GM21515 (cell line): ENCODE results near the gene LSM11.

Experiments
- ATAC-seq: cut with Tn5 transposase; IDR thresholded peaks from one replicate; pipeline ENCODE4 v1.9.1; 2021; ENCODE audit not compliant: unreplicated experiment

The LSM11 gene

GRCh38 chr5:157766902-157767301 lies 23.4 kb downstream of the LSM11 start:
- ATAC-seq: no peak

DNA sequence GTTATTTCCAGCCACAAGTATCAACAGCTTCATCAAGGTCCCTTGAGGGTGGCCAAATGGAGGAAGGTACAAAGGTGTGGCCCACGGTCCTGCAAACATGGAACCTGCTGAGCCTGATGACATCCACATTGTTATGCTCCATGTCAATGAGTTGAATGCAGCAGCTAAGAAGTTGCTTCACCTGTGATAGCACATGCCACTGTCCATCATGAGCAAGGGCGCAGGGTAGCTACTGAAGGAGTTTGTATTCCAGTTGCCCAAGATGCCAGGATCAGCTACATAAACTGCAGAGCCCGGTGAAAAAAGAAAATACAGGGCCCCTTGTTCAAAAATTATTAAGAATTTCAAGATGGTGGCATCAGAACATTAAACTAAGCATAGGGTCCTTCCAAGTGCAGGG lies 24.2 kb downstream of the LSM11 start:
- no peak for ATAC-seq

DNA sequence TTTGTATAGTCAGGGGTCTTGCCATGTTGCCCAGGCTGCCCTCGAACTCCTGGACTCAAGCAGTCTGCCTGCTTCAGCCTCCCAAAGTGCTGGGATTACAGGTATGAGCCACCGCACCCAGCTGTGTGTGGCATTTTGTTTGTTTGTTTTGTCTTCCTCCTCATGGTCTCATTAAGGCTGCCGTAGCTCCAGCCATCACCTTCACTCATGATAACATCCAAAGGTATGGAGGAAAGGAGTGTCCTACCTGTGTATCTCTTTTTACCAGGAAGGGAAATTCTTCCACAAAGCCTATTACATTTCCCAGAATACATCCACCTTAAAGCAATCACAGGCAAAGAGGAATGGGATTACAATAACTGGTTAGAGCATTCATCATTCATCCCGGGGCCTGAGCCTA lies 27.2 kb downstream of the LSM11 start:
- no peak for ATAC-seq

GRCh38 chr5:157772127-157772526 lies 28.6 kb downstream of the LSM11 start:
- ATAC-seq: no peak

- ATAC-seq: no peak
These were observed 34.8 kb downstream of the LSM11 start for GRCh38 chr5:157778121-157778805.

DNA sequence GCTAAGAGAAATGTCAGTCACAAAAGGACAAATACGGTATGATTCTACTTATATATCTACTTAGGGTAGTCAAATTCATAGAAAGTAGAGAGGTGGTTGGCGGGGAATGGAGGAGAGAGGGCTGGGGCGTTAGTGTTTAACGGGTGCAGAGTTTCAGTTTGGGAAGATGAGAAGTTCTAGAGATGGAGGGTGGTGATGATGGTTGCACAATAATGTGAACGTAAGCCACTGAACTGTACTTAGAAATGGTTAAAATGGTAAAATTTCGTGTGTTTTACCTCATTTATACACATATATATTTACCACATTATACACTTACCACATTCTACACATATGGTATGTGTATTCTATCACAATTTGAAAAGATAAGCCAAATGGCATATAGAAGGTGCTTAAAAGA lies 35.7 kb downstream of the LSM11 start:
- no peak for ATAC-seq

DNA sequence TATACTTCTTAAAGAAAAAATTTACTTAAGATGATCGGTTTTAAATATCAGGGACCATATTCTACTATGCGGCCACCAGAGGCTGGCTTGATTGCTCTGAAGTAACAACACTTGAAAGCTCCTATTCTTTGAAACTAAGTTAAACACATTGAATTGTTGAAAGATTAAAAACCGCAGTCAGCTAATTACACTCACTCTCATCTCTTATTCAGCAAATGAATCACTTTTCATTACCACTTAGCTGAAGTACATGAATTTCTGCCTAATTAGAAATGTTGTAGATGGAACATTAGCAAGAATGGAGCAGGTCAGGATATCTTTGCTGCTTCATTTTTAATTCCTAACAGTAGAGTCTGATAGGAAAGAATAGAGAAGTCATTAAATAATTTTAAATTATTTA lies 42.3 kb downstream of the LSM11 start:
- ATAC-seq: no peak

GRCh38 chr5:157793301-157793700 lies 49.8 kb downstream of the LSM11 start:
- no peak for ATAC-seq

DNA sequence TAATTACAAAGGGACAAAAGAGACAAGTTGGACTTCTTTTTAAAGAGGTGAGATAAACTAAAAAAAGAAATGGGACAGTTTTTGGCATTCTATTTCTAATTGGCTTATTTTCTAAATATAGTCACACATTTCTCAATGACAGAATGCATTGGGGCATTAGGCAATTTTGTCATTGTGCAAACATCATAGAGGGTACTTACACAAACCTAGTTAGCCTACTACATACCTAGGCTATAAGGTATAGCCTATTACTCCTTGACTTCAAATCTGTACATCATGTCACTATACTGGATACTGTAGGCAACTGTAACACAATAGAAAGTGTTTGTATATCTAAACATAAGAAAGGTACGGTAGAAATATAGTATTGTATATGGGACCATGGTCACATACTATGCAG lies 56.1 kb downstream of the LSM11 start:
- no peak for ATAC-seq

GRCh38 chr5:157800137-157800536 lies 56.6 kb downstream of the LSM11 start:
- ATAC-seq: no peak

GRCh38 chr5:157802736-157803135 lies 59.2 kb downstream of the LSM11 start:
- ATAC-seq: no peak

DNA sequence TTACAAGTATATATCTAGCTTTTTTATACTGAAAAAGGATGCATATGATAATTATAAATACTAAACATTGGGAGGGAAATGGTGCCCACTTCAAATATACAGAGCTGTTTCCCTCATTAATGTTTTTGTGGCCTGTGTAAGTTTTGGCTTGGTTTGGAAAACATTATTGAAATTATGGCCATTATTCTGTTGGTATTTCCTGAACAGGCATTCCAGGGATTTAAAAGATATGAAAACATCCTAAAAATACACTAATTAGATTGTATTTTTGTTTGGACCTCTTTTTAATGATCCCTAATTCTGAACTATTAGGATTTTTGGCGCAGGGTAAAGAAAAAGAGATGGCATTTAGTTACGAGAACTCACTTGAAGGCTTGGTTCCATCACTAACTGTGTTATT lies 64.5 kb downstream of the LSM11 start:
- ATAC-seq: no peak
